Glutamatergic neuron (in vitro differentiated cells): ENCODE measurements around the gene WWOX. TPM values are rescaled to one million over a fixed set of nuclear protein-coding genes. Genes with fewer than 3 reads are reported as not detected.

Experiments used
- DNase-seq: peaks from one replicate; pipeline ENCODE4 v3.0.0; 2022
- H3K27ac Mint-ChIP-seq: one replicate; pipeline ENCODE4 v1.8.0; 2020; ENCODE audit warnings: mild to moderate bottlenecking, mixed read lengths, inconsistent platforms; ENCODE audit not compliant: unreplicated experiment
- H3K27me3 Mint-ChIP-seq: one replicate; pipeline ENCODE4 v1.8.0; 2020; ENCODE audit warnings: mild to moderate bottlenecking, moderate library complexity, mixed read lengths, inconsistent platforms; ENCODE audit not compliant: unreplicated experiment
- H3K36me3 Mint-ChIP-seq: one replicate; pipeline ENCODE4 v1.8.0; 2020; ENCODE audit warnings: mild to moderate bottlenecking, mixed read lengths, inconsistent platforms; ENCODE audit not compliant: unreplicated experiment
- H3K4me1 Mint-ChIP-seq: one replicate; pipeline ENCODE4 v1.8.0; 2020; ENCODE audit warnings: mild to moderate bottlenecking, low read depth, mixed read lengths, inconsistent platforms; ENCODE audit not compliant: unreplicated experiment
- H3K4me3 Mint-ChIP-seq: one replicate; pipeline ENCODE4 v1.8.0; 2020; ENCODE audit warnings: mild to moderate bottlenecking, mixed read lengths, inconsistent platforms; ENCODE audit not compliant: unreplicated experiment
- H3K9me3 Mint-ChIP-seq: one replicate; pipeline ENCODE4 v1.8.0; 2020; ENCODE audit warnings: mild to moderate bottlenecking, moderate library complexity, mixed read lengths, inconsistent platforms; ENCODE audit not compliant: unreplicated experiment
- total RNA-seq: library from RNA; stranded (reverse); fragmentation: NEBNext Ultra II Directional; extraction: Animal tissue kit (Norgen Biotek cat#: 25700); gene quantifications from one replicate; pipeline ENCODE4 v1.2.1, GENCODE V29; 2021; ENCODE audit not compliant: unreplicated experiment
- TF ChIP-seq, protein P1 (sequence below): fragments of 200-600 bp; sonication (generic); IDR thresholded peaks from one replicate; pipeline ENCODE4 v1.5.0; 2021; ENCODE audit not compliant: partially characterized antibody, unreplicated experiment

Gene WWOX
- total RNA-seq, 1 donor from 2014 or later, result 10.3 TPM

DNA sequence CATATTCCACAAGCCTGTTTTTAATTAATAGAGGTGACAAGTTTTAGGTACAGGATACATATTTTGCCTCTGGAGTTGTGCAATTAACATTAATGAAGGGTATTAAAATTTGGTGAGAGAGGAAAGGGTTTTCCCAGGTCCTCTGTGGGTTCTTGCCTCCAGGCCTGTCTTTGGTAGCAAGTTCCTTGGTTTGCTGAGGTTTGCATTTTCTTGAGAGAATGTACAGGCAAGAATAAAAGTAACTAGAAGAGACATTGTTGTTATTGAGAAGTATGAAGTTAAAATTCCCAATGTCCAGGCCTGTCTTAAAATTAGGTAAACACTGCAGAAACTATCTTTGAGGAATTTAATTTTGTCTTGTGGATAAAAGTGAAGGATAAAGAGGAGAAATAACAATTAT lies 316.9 kb downstream of the WWOX start:
- no peaks in the 10 kb centered on the region for H3K4me1 Mint-ChIP-seq
- H3K27me3 Mint-ChIP-seq, result no peaks in the 10 kb centered on the region
- H3K9me3 Mint-ChIP-seq, result peaks cover 3% of the 10 kb centered on the region
- peaks cover 14% of the 10 kb centered on the region for H3K36me3 Mint-ChIP-seq
- no peak overlapping the region for H3K4me3 Mint-ChIP-seq
- H3K27ac Mint-ChIP-seq, result no peak overlapping the region
- TF ChIP-seq, protein P1, sequence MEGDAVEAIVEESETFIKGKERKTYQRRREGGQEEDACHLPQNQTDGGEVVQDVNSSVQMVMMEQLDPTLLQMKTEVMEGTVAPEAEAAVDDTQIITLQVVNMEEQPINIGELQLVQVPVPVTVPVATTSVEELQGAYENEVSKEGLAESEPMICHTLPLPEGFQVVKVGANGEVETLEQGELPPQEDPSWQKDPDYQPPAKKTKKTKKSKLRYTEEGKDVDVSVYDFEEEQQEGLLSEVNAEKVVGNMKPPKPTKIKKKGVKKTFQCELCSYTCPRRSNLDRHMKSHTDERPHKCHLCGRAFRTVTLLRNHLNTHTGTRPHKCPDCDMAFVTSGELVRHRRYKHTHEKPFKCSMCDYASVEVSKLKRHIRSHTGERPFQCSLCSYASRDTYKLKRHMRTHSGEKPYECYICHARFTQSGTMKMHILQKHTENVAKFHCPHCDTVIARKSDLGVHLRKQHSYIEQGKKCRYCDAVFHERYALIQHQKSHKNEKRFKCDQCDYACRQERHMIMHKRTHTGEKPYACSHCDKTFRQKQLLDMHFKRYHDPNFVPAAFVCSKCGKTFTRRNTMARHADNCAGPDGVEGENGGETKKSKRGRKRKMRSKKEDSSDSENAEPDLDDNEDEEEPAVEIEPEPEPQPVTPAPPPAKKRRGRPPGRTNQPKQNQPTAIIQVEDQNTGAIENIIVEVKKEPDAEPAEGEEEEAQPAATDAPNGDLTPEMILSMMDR, result no peak
- no peak for DNase-seq

DNA sequence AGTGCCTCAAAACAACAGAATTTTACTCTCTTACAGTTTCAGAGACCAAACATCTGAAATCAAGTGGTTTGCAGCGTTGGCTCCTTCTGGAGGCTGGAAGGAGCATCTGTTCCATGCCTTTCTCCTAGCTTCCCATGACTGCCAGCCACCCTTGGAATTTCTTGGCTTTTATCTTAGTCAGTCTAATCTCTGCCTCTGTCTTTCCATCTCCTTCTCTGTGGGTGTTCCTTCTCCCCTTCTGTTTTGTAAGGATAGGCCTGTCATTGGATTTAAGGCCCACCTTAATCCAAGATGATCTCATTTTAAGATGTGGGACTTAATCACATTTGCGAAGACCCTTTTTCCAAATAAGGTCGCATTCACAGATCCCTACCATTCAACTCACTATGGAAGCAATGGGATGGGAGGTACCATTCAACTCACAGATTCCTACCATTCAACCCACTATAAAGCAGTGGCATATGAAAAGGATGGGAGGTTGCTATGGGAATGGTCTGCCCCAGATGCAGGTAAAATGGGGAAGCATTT lies 321.8 kb downstream of the WWOX start:
- TF ChIP-seq, protein P1, result no peak
- Mint-ChIP-seq H3K36me3 (no peaks in the 10 kb centered on the region), H3K4me3 (no peak overlapping the region), H3K27ac (no peak overlapping the region), H3K27me3 (no peaks in the 10 kb centered on the region), H3K9me3 (no peaks in the 10 kb centered on the region), H3K4me1 (no peaks in the 10 kb centered on the region)
- DNase-seq, result no peak

DNA sequence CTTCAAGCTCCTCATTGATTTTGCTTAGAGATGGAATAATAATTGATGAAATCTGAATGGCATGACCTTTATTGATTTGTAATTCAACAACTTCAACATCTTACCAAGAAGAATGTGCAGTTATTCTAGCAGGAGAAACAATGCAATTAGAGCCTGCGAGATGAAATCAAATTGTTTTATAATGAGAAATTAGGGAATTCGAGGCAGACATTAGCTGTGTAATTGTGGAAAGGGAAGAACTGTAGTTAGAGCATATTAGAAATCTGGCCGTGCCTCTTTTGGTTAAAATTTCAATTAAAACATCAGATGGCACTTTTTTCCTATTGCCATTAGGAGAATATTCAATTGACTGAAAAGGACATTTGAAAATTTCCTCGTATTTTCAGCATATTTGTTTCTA lies 325.8 kb downstream of the WWOX start:
- Mint-ChIP-seq H3K4me3 (no peak overlapping the region), H3K27me3 (no peaks in the 10 kb centered on the region), H3K36me3 (no peaks in the 10 kb centered on the region), H3K9me3 (no peaks in the 10 kb centered on the region), H3K27ac (no peak overlapping the region), H3K4me1 (no peaks in the 10 kb centered on the region)
- DNase-seq, result no peak
- TF ChIP-seq, protein P1, result no peak

DNA sequence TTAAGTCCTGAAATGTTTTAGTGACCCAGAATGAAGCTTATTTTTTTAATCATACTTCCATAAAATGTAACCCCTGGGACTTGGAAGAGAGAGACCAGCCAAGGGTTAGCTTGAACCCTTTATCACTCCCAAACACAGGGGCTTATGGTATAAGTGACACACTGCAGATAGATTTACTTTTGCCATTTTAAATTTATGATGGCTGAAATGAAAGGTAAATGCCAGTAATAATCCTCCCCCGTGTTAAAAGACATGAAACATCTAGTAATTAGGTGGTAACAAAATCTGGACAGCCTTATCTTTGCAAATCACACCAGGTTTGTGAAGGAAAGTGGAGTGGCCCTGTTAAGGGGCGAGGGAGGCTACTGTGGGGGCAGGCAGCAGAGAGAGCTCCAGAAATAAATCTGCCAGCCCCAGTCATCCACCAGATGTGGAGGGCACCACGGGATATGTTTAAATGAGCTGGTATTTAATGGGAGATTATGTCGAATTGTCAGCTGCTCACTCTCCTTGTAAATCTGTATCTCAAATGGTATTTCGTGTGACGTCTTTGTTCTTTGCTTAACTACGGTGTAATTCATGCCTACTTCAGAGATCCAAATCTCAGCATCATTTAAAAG lies 326.5 kb downstream of the WWOX start:
- no peaks in the 10 kb centered on the region for H3K27me3 Mint-ChIP-seq
- no peak overlapping the region for H3K27ac Mint-ChIP-seq
- no peaks in the 10 kb centered on the region for H3K9me3 Mint-ChIP-seq
- H3K4me1 Mint-ChIP-seq, result no peaks in the 10 kb centered on the region
- TF ChIP-seq, protein P1, result no peak
- no peak for DNase-seq
- no peaks in the 10 kb centered on the region for H3K36me3 Mint-ChIP-seq
- H3K4me3 Mint-ChIP-seq, result no peak overlapping the region

DNA sequence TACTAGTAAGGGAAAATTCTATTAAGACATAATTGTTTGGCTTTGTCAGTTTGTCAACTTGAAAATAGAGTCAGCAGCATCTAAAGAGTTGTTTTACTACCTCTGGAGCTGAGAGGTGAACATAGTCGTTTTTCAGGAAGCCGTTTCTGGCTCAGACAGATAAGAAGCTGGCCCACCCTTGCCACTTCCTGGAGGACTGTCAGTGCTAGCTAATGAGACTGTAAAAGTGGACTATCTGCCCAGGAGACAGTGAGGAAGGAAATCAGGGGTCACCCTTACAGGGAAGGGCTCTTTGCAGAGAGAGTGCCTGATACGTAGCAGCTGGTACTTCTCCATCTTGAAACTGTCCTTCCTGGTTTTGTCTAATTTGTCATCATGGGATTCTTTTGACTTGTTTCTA lies 328.7 kb downstream of the WWOX start:
- no peak for DNase-seq
- no peaks in the 10 kb centered on the region for H3K4me1 Mint-ChIP-seq
- H3K27ac Mint-ChIP-seq, result no peak overlapping the region
- TF ChIP-seq, protein P1, result no peak
- no peak overlapping the region for H3K4me3 Mint-ChIP-seq
- H3K27me3 Mint-ChIP-seq, result peaks cover 1% of the 10 kb centered on the region
- no peaks in the 10 kb centered on the region for H3K36me3 Mint-ChIP-seq
- H3K9me3 Mint-ChIP-seq, result no peaks in the 10 kb centered on the region
